ENCODE data around the gene CARM1. TPM values are rescaled to one million over a fixed set of nuclear protein-coding genes. Genes with fewer than 3 reads are reported as not detected.
A peak's percentile ranks its signal among the peaks of the same experiment; 100 is the strongest.

Gene CARM1
- total RNA-seq, 2 donors from 2014 or later = 15.3 to 19.8 TPM

DNA sequence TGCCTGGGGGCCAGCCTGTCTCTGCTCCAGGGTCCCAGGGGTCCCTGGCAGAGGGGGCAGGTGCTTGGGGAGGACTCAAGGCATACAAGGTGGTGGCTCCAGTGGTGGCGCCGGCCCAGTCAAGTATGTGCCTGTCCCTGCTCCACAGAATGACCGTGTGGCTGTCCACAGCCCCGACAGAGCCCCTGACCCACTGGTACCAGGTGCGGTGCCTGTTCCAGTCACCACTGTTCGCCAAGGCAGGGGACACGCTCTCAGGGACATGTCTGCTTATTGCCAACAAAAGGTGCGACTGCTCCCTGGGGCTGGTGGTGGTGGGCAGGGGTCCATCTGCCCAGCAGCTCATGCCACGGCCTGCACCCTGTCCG is 48.9 kb downstream of the CARM1 start:
- H3K27ac ChIP-seq = peak overlapping the region in 1 of 2 donors; percentile 43
- peaks cover 54% of the 10 kb centered on the region for H3K36me3 ChIP-seq
- DNase-seq (ENCODE audit: low spot score) = no peak

DNA sequence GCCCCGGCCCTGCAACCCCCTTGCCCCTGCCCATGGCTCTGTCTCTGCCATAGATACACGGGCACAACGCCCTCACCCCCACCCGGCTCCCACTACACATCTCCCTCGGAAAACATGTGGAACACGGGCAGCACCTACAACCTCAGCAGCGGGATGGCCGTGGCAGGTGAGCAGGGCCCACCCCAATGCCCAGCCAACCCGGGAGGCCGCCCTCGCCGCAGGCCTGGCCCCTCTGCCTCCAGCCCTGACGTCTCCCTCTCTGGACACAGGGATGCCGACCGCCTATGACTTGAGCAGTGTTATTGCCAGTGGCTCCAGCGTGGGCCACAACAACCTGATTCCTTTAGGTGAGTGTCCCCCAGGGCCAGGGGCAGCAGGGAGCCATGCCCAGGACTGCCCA is 49.4 kb downstream of the CARM1 start:
- no peak overlapping the region for H3K27ac ChIP-seq
- TF ChIP-seq, protein P1, sequence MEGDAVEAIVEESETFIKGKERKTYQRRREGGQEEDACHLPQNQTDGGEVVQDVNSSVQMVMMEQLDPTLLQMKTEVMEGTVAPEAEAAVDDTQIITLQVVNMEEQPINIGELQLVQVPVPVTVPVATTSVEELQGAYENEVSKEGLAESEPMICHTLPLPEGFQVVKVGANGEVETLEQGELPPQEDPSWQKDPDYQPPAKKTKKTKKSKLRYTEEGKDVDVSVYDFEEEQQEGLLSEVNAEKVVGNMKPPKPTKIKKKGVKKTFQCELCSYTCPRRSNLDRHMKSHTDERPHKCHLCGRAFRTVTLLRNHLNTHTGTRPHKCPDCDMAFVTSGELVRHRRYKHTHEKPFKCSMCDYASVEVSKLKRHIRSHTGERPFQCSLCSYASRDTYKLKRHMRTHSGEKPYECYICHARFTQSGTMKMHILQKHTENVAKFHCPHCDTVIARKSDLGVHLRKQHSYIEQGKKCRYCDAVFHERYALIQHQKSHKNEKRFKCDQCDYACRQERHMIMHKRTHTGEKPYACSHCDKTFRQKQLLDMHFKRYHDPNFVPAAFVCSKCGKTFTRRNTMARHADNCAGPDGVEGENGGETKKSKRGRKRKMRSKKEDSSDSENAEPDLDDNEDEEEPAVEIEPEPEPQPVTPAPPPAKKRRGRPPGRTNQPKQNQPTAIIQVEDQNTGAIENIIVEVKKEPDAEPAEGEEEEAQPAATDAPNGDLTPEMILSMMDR (IDR thresholded peaks at IDR 0.05) = no peak
- H3K27me3 ChIP-seq = no peaks in the 10 kb centered on the region
- peaks cover 52% of the 10 kb centered on the region for H3K36me3 ChIP-seq
- no peak for DNase-seq (ENCODE audit: low spot score)
- H3K9me3 ChIP-seq = no peaks in the 10 kb centered on the region
- H3K4me3 ChIP-seq = no peak overlapping the region
- H3K4me1 ChIP-seq = peaks cover 0 to 7% of the 10 kb centered on the region in 2 donors

More for the DNA sequence above, 48.9 kb downstream of the CARM1 start:
- no peaks in the 10 kb centered on the region for H3K9me3 ChIP-seq
- peaks cover 0 to 7% of the 10 kb centered on the region in 2 donors for H3K4me1 ChIP-seq
- no peaks in the 10 kb centered on the region for H3K27me3 ChIP-seq
- TF ChIP-seq, protein P1 (IDR thresholded peaks at IDR 0.05) = no peak
- no peak overlapping the region for H3K4me3 ChIP-seq

DNA sequence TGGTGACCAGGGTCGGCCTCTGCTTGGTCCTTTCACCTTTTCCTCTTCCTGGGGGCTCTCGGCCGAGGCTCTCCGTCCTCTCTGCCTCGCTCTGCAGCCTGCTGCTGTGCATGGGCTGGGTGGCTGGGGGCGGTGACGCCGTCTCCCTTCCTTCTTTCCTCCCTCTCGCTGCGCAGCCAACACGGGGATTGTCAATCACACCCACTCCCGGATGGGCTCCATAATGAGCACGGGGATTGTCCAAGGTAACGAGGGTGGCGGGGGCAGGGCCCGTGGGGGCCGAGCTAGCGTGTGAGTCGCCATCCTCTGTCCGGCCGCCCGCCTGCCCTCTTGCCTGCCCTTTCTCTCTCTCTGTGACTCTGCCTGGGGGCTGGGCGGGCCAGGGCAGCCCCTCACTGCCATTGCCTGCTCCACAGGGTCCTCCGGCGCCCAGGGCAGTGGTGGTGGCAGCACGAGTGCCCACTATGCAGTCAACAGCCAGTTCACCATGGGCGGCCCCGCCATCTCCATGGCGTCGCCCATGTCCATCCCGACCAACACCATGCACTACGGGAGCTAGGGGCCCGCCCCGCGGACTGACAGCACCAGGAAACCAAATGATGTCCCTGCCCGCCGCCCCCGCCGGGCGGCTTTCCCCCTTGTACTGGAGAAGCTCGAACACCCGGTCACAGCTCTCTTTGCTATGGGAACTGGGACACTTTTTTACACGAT is 50.0 kb downstream of the CARM1 start:
- H3K4me3 ChIP-seq = no peak overlapping the region
- no peak overlapping the region for H3K27ac ChIP-seq
- no peaks in the 10 kb centered on the region for H3K27me3 ChIP-seq
- peaks cover 46% of the 10 kb centered on the region for H3K36me3 ChIP-seq
- H3K9me3 ChIP-seq = no peaks in the 10 kb centered on the region
- no peak for DNase-seq (ENCODE audit: low spot score)
- peaks cover 0 to 7% of the 10 kb centered on the region in 2 donors for H3K4me1 ChIP-seq
- TF ChIP-seq, protein P1 (IDR thresholded peaks at IDR 0.05) = no peak

DNA sequence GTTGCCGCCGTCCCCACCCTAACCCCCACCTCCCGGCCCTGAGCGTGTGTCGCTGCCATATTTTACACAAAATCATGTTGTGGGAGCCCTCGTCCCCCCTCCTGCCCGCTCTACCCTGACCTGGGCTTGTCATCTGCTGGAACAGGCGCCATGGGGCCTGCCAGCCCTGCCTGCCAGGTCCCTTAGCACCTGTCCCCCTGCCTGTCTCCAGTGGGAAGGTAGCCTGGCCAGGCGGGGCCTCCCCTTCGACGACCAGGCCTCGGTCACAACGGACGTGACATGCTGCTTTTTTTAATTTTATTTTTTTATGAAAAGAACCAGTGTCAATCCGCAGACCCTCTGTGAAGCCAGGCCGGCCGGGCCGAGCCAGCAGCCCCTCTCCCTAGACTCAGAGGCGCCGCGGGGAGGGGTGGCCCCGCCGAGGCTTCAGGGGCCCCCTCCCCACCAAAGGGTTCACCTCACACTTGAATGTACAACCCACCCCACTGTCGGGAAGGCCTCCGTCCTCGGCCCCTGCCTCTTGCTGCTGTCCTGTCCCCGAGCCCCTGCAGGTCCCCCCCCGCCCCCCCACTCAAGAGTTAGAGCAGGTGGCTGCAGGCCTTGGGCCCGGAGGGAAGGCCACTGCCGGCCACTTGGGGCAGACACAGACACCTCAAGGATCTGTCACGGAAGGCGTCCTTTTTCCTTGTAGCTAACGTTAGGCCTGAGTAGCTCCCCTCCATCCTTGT is 50.7 kb downstream of the CARM1 start:
- DNase-seq (ENCODE audit: low spot score) = no peak
- Histone ChIP-seq H3K27ac (no peak overlapping the region), H3K4me1 (peaks cover 0 to 7% of the 10 kb centered on the region in 2 donors), H3K4me3 (no peak overlapping the region), H3K9me3 (no peaks in the 10 kb centered on the region), H3K36me3 (peaks cover 40% of the 10 kb centered on the region), H3K27me3 (no peaks in the 10 kb centered on the region)
- TF ChIP-seq, protein P1 (IDR thresholded peaks at IDR 0.05) = no peak

DNA sequence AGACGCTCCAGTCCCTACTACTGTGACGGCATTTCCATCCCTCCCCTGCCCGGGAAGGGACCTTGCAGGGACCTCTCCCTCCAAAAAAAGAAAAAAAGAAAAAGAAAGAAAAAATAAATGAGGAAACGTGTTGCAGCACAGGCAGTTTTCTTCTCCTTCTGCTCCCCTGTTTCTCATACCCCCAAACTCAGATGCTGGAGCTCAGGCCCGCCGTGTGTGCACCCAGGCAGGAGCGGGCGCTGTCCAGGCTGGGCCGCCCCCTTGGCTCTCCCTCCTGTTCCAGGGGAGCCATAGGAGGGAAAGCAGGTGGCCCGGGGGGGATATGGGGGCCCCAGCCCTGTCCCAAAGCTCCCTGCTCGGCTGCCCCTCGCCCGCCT is 51.3 kb downstream of the CARM1 start:
- Histone ChIP-seq H3K4me1 (peaks cover 0 to 12% of the 10 kb centered on the region in 2 donors), H3K36me3 (peaks cover 40% of the 10 kb centered on the region), H3K27ac (no peak overlapping the region), H3K4me3 (no peak overlapping the region), H3K9me3 (no peaks in the 10 kb centered on the region), H3K27me3 (no peaks in the 10 kb centered on the region)
- TF ChIP-seq, protein P1 (IDR thresholded peaks at IDR 0.05) = no peak
- no peak for DNase-seq (ENCODE audit: low spot score)
